SK-N-MC (cell line): ENCODE results near the gene SCN1B.

Experiments used
- EZH2 ChIP-seq: fragments of 200-600 bp; sonication (generic); IDR thresholded peaks from one replicate; pipeline ENCODE4 v1.6.1; 2017; ENCODE audit warnings: antibody characterized with exemption
- FOXP2 ChIP-seq: optimal IDR thresholded peaks from 2 replicates; pipeline ENCODE3; 2011; ENCODE audit warnings: mild to moderate bottlenecking, moderate library complexity; ENCODE audit not compliant: insufficient read depth; ENCODE audit errors: extremely low read length, control extremely low read depth
- POLR2AphosphoS5 ChIP-seq: IDR thresholded peaks from 2 replicates; pipeline ENCODE4 v1.6.1; 2012; ENCODE audit warnings: mild to moderate bottlenecking, low read depth, low read length, borderline replicate concordance

DNA sequence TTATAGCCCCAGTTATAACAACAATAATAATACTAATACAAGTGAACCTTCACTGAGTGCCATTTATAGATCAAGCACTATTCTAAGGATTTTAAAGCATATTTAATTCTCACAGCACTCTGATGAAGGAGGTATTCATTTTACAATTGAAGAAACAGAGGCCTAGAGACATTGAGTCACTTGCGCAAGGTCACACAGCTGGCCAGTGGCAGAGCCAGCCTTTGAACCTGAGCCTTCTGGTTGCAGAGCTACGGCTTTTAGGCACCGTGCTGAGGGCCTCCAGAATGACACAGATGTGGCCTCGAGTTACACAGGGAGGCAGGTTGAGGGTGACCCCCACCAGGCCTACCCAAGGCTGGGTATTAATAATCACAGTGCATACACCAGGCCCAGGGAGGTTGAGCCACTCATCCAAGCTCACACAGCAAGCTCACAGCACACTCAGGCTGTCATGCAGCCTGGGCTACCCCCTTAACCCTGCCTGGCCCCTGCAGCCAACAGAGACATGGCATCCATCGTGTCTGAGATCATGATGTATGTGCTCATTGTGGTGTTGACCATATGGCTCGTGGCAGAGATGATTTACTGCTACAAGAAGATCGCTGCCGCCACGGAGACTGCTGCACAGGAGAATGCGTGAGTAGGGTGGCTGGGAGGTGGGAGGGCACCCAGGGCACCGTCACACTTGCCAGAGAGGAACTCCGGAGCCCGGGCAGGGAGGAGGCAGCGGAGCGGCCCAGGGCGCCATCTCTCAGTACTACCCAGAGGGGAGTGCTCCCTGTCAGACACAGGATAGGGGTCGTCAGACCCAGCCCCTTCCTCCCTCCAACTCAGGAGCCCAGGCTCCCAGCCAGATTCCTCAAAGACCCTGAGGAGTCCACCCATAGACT is 8.6 kb downstream of the SCN1B start:
- TF ChIP-seq POLR2AphosphoS5 = no peak
- no peak for TF ChIP-seq FOXP2
- no peak for TF ChIP-seq EZH2
